ENCODE results near the gene SNORC. TPM values are rescaled to one million over a fixed set of nuclear protein-coding genes. Genes with fewer than 3 reads are reported as not detected.
"Not testable (repeated sequence)": the region's sequence is repeated elsewhere in the genome, so short reads cannot be mapped to it uniquely, and the experiment has no call there.

SNORC gene
- total RNA-seq, 4 donors from 2014 or later, result 11.7 to 39.7 (median 16.9) TPM

DNA sequence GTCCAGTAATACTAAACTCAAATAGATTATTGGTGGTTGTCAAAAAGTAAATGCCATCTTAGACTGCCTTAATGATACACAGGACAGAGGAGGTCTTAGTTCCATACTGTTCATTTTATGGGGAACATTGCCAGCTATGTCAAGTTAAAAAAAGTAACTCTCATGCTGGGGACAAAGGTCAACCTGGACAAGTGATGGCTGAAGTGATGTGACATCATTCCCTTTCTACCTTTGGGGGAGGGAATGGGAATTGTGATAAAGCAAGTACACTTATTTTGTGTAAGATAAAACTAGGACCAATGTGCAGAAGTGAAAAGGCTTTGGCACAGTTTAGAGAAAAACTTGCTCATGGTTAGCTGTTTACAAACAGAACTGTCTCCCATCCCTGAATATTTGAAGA lies 24.0 kb upstream of the SNORC start:
- no peak overlapping the region for H3K4me3 ChIP-seq
- no peak for TF ChIP-seq POLR2AphosphoS5 (IDR thresholded peaks at IDR 0.05)
- TF ChIP-seq EP300 (IDR thresholded peaks at IDR 0.05), result no peak
- TF ChIP-seq POLR2A (IDR thresholded peaks at IDR 0.05), result no peak
- TF ChIP-seq, protein P1, sequence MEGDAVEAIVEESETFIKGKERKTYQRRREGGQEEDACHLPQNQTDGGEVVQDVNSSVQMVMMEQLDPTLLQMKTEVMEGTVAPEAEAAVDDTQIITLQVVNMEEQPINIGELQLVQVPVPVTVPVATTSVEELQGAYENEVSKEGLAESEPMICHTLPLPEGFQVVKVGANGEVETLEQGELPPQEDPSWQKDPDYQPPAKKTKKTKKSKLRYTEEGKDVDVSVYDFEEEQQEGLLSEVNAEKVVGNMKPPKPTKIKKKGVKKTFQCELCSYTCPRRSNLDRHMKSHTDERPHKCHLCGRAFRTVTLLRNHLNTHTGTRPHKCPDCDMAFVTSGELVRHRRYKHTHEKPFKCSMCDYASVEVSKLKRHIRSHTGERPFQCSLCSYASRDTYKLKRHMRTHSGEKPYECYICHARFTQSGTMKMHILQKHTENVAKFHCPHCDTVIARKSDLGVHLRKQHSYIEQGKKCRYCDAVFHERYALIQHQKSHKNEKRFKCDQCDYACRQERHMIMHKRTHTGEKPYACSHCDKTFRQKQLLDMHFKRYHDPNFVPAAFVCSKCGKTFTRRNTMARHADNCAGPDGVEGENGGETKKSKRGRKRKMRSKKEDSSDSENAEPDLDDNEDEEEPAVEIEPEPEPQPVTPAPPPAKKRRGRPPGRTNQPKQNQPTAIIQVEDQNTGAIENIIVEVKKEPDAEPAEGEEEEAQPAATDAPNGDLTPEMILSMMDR (IDR thresholded peaks at IDR 0.05), result no peak
- H3K4me1 ChIP-seq, result no peaks in the 10 kb centered on the region
- DNase-seq (ENCODE audit: low spot score in 2 of 2), result no peak
- H3K9me3 ChIP-seq, result no peaks in the 10 kb centered on the region
- H3K27ac ChIP-seq, result no peak overlapping the region
- H3K36me3 ChIP-seq, result peaks cover 98% of the 10 kb centered on the region
- no peaks in the 10 kb centered on the region for H3K27me3 ChIP-seq

DNA sequence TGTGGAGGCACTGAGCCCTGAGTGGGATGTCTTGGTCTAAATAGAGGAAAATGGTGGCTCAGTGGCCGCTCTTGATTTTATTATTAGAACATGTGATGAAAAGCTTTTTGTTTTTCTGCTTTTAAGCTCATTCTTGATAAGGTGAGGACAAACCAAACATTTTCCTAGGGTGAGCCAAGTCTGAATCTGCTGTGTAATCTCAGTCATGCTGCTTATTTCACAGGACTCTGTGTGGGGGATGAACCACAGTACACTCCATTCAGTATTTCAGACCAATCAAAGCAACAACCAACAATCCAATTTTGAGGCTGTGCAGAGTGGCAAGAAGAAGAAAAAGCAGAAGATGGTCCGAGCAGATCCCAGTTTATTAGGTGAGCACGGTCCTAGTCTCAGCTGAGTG lies 20.0 kb upstream of the SNORC start:
- H3K36me3 ChIP-seq, result peaks cover 72% of the 10 kb centered on the region
- 95% methylated on average over 3 of the region's 3 CpGs for WGBS
- no peak overlapping the region for H3K4me3 ChIP-seq
- TF ChIP-seq POLR2A (IDR thresholded peaks at IDR 0.05) (no peak), POLR2AphosphoS5 (IDR thresholded peaks at IDR 0.05) (no peak), EP300 (IDR thresholded peaks at IDR 0.05) (no peak)
- TF ChIP-seq, protein P1 (IDR thresholded peaks at IDR 0.05), result no peak
- no peaks in the 10 kb centered on the region for H3K4me1 ChIP-seq
- H3K27ac ChIP-seq, result no peak overlapping the region
- no peaks in the 10 kb centered on the region for H3K9me3 ChIP-seq
- H3K27me3 ChIP-seq, result no peaks in the 10 kb centered on the region
- DNase-seq (ENCODE audit: low spot score in 2 of 2), result no peak

DNA sequence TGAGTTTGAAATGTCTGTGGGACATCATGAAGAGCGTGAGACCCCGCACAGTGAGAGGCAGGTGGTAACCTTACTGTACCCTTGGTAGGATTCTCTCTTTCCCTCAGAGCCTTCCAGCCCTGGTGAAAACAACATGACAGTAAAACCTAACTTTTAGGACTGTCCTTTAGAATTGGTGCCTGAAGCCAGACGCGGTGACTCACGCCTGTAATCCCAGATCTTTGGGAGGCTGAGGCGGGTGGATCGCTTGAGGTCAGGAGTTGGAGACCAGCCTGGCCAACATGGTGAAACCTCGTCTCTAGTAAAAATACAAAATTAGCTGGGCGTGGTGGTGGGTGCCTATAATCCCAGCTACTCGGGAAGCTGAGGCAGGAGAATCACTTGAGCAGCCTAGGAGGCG lies 18.0 kb upstream of the SNORC start:
- H3K36me3 ChIP-seq, result peaks cover 72% of the 10 kb centered on the region
- WGBS, result 92% methylated on average over 11 of the region's 11 CpGs
- H3K9me3 ChIP-seq, result not testable (repeated sequence)

DNA sequence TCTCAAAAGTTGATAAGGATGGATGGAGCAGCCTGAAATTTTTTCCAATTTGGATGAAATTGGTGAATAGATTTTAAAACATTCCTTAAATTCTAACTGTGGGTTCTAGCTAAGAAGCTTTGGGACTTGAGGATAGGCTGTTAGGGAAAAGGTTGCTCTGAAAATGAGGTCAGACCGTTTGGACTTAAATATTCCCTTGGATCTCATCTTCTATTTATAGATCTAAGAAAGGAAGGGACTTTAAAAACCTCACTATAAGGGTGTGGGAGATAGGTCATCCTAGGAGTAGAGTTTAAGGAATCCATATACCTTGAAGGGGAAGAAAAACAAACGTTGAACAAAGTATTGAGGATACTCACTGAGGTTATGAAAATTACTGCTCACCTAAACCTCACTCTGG lies 17.4 kb upstream of the SNORC start:
- Histone ChIP-seq H3K4me3 (no peak overlapping the region), H3K4me1 (no peaks in the 10 kb centered on the region), H3K9me3 (no peaks in the 10 kb centered on the region), H3K27me3 (no peaks in the 10 kb centered on the region), H3K27ac (no peak overlapping the region), H3K36me3 (peaks cover 72% of the 10 kb centered on the region)
- no peak for DNase-seq (ENCODE audit: low spot score in 2 of 2)
- no peak for TF ChIP-seq EP300 (IDR thresholded peaks at IDR 0.05)
- TF ChIP-seq POLR2A (IDR thresholded peaks at IDR 0.05), result no peak
- no peak for TF ChIP-seq POLR2AphosphoS5 (IDR thresholded peaks at IDR 0.05)
- TF ChIP-seq, protein P1 (IDR thresholded peaks at IDR 0.05), result no peak
- WGBS, result 58% methylated on average over 2 of the region's 2 CpGs

More for the DNA sequence above, 18.0 kb upstream of the SNORC start:
- H3K4me3 ChIP-seq; H3K27ac ChIP-seq; H3K27me3 ChIP-seq; H3K4me1 ChIP-seq; DNase-seq (ENCODE audit: low spot score in 2 of 2): not testable (repeated sequence)

DNA sequence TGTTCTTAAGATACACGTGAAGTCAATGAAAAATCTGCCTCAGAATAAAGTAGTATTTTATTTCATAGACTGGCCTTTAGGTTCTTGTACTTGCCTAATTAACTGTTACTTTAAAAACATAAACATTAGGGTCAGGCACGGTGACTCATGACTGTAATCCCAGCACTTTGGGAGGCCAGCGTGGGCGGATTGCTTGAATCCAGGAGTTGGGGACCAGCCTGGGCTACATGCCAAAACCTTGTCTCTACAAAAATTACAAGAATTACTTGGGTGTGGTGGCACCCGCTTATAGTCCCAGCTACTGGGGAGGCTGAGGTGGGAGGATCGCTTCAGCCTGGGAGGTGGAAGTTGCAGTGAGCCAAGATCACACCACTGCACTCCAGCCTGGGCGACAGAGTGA lies 16.0 kb upstream of the SNORC start:
- 54% methylated on average over 7 of the region's 7 CpGs for WGBS
- no peak overlapping the region for H3K4me3 ChIP-seq
- no peaks in the 10 kb centered on the region for H3K4me1 ChIP-seq
- no peak for DNase-seq (ENCODE audit: low spot score in 2 of 2)
- H3K27ac ChIP-seq, result no peak overlapping the region
- H3K27me3 ChIP-seq, result no peaks in the 10 kb centered on the region
- TF ChIP-seq, protein P1 (IDR thresholded peaks at IDR 0.05), result no peak
- TF ChIP-seq POLR2AphosphoS5 (IDR thresholded peaks at IDR 0.05) (no peak), EP300 (IDR thresholded peaks at IDR 0.05) (no peak), POLR2A (IDR thresholded peaks at IDR 0.05) (no peak)
- H3K9me3 ChIP-seq, result no peaks in the 10 kb centered on the region
- peaks cover 72% of the 10 kb centered on the region for H3K36me3 ChIP-seq

DNA sequence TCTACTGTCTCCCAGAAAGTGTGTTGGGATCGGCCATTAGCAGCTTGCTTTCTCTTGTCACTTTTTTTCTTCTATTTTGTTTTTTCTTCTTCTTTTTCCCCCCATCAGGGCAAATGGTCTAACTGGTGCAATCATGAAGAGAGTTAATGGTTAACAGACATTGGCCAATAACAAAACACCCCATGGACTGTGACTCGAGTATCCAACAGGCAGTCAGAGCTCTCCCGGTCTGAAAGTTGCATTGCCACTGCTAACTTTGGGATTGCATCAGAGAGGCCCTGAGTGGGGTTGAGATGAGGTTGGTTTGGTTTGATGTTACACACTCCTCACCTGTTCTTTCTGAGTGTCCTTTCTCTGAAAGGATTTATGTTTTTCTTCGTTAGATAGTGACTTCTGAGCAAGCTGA lies 12.9 kb upstream of the SNORC start:
- WGBS, result 68% methylated on average over 4 of the region's 4 CpGs
- no peak overlapping the region for H3K27ac ChIP-seq

More for the DNA sequence above, 12.9 kb upstream of the SNORC start:
- peaks cover 67% of the 10 kb centered on the region for H3K36me3 ChIP-seq
- no peaks in the 10 kb centered on the region for H3K4me1 ChIP-seq
- no peaks in the 10 kb centered on the region for H3K9me3 ChIP-seq
- no peak for DNase-seq (ENCODE audit: low spot score in 2 of 2)
- TF ChIP-seq, protein P1 (IDR thresholded peaks at IDR 0.05), result no peak
- TF ChIP-seq EP300 (IDR thresholded peaks at IDR 0.05), result no peak
- no peaks in the 10 kb centered on the region for H3K27me3 ChIP-seq
- H3K4me3 ChIP-seq, result no peak overlapping the region

Measured in suprapubic skin (tissue), 4 donors.